Mucosa of descending colon (tissue), 3 donors: Measurements from ENCODE around the gene KHDC4. TPM values are rescaled to one million over a fixed set of nuclear protein-coding genes. Genes with fewer than 3 reads are reported as not detected.

ENCODE experiments used
- ATAC-seq: fragments of 200-7000 bp; cut with Tn5 transposase; one replicate; pipeline ENCODE4 v1.9.1; 2020; ENCODE audit warnings: mild to moderate bottlenecking, moderate library complexity
- DNase-seq, 3 donors: peaks; one replicate each; pipeline ENCODE4 v3.0.0-alpha.2; 2020
- H3K36me3 ChIP-seq: fragments of 200-600 bp; one replicate; pipeline ENCODE4 v1.8.0; 2021; ENCODE audit warnings: low read depth, mild to moderate bottlenecking
- H3K4me1 ChIP-seq: fragments of 200-600 bp; one replicate; pipeline ENCODE4 v1.8.0; 2021; ENCODE audit warnings: low read depth, mild to moderate bottlenecking
- H3K4me3 ChIP-seq: fragments of 200-600 bp; one replicate; pipeline ENCODE4 v1.8.0; 2021; ENCODE audit warnings: mild to moderate bottlenecking
- H3K9me3 ChIP-seq: fragments of 200-600 bp; one replicate; pipeline ENCODE4 v1.8.0; 2021; ENCODE audit warnings: mild to moderate bottlenecking
- CTCF ChIP-seq: fragments of 200-600 bp; IDR thresholded peaks from one replicate; pipeline ENCODE4 v1.8.0; 2022; ENCODE audit warnings: antibody characterized with exemption, mild to moderate bottlenecking
- intact Hi-C, 2 donors: fragments of 100-400 bp; cut with DNase I in 1 of 2; cut with micrococcal nuclease in 1 of 2; formaldehyde crosslinking; loops; one replicate each; pipeline versions ENCODE4 v1.11.0 to v1.11.1; 2022; cut with DNase I, micrococcal nuclease
- total RNA-seq, 3 donors: library from RNA; stranded (reverse); fragmentation: NEBNext Ultra II Directional in 2 of 3; extraction: Animal tissue kit (Norgen Biotek cat#: 25700) in 2 of 3; gene quantifications; one replicate each; pipeline versions ENCODE4 v1.2.1 to v1.2.4, GENCODE V29; 2021 to 2023
- donor health status: DM: no; HTN: no; CAD: no; lungs with moderate emphysema.
- donor health status: DM: no; HTN: no; CAD: no.
- donor health status: DM: no; HTN: yes; CAD: no.

Gene KHDC4
- total RNA-seq, 3 donors from 2014 or later: 52.9 to 59.5 (median 58.6) TPM

- no peak for ATAC-seq
- DNase-seq: no peak
- Histone ChIP-seq H3K4me3 (no peak overlapping the region), H3K4me1 (peaks cover 3% of the 10 kb centered on the region), H3K36me3 (peaks cover 46% of the 10 kb centered on the region), H3K9me3 (no peaks in the 10 kb centered on the region)
- TF ChIP-seq CTCF: no peak
- intact Hi-C loops: no loop called here
These were observed 16.6 kb upstream of the KHDC4 start for GRCh38 chr1:155950829-155951228.

DNA sequence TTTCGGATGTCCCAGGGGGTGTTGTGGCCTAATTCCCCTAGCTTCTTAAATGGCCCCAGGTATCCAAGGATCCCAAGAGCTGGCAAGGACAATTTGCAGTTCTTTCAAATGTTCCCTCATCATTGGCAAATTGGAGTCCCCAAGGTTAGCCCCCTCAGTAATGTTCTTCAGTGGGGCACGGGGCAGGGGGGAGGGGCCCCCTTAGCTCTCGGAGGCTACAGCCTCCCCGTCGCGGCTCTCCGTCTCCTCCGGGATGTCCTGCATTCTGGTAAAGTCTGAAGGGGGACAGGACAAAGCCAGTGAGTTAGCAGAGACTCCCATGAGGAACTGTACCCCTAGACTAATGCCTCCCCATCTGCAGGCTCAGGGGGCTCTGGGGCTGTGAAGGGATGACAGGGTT lies 13.5 kb upstream of the KHDC4 start:
- H3K36me3 ChIP-seq: peaks cover 29% of the 10 kb centered on the region
- no peak for ATAC-seq
- H3K4me1 ChIP-seq: peaks cover 27% of the 10 kb centered on the region
- TF ChIP-seq CTCF: no peak
- intact Hi-C loops: no loop called here
- no peaks in the 10 kb centered on the region for H3K9me3 ChIP-seq
- DNase-seq: no peak
- no peak overlapping the region for H3K4me3 ChIP-seq

DNA sequence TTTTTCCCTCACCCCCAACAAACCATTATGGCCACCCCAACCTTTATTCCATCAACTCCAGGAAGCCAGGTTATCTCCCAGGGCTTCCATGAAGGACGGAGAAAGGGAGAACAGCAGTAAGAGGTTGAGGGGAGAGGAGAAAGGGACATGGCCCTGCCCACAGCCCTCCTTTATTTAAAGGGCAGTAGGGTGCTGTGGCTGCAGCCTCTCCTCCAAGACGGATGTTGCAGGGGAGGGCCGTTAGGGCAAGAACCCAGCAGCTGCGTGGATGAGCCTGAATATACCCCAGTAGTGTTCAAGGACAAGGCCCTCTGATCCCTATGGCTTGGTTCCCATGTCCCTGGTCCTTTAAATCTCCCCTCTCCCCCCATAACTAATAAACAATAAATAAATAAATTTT lies 13.1 kb upstream of the KHDC4 start:
- intact Hi-C loops: no loop called here
- Histone ChIP-seq H3K4me1 (peaks cover 27% of the 10 kb centered on the region), H3K9me3 (no peaks in the 10 kb centered on the region), H3K36me3 (peaks cover 24% of the 10 kb centered on the region), H3K4me3 (no peak overlapping the region)
- DNase-seq (no peak), ATAC-seq (no peak)
- no peak for TF ChIP-seq CTCF

GRCh38 chr1:155946633-155947219 lies 12.5 kb upstream of the KHDC4 start:
- TF ChIP-seq CTCF: no peak
- Histone ChIP-seq H3K4me3 (no peak overlapping the region), H3K9me3 (no peaks in the 10 kb centered on the region), H3K36me3 (peaks cover 22% of the 10 kb centered on the region), H3K4me1 (peaks cover 27% of the 10 kb centered on the region)
- no peak for DNase-seq
- no peak for ATAC-seq
- intact Hi-C loops: no loop called here

GRCh38 chr1:155944444-155944799 lies 10.2 kb upstream of the KHDC4 start:
- no peaks in the 10 kb centered on the region for H3K9me3 ChIP-seq
- intact Hi-C loops: no loop called here
- H3K4me3 ChIP-seq: no peak overlapping the region
- DNase-seq (peak in 1 of 3 donors; percentile 45), ATAC-seq (no peak)
- peaks cover 4% of the 10 kb centered on the region for H3K36me3 ChIP-seq
- H3K4me1 ChIP-seq: peaks cover 40% of the 10 kb centered on the region
- TF ChIP-seq CTCF: no peak
